Germinal center (tissue), 1 donor: ENCODE measurements around the gene TRIM7.
"Not testable (repeated sequence)": the region's sequence is repeated elsewhere in the genome, so short reads cannot be mapped to it uniquely, and the experiment has no call there.

Experiments
- DNase-seq: peaks from one replicate; pipeline ENCODE4 v3.0.0; 2012; ENCODE audit warnings: mixed read lengths, low spot score

The TRIM7 gene

GRCh38 chr5:181193656-181194055 lies 11.3 kb downstream of the TRIM7 start:
- no peak for DNase-seq

- no peak for DNase-seq
Observed at GRCh38 chr5:181192337-181193046, 12.5 kb downstream of the TRIM7 start.

DNA sequence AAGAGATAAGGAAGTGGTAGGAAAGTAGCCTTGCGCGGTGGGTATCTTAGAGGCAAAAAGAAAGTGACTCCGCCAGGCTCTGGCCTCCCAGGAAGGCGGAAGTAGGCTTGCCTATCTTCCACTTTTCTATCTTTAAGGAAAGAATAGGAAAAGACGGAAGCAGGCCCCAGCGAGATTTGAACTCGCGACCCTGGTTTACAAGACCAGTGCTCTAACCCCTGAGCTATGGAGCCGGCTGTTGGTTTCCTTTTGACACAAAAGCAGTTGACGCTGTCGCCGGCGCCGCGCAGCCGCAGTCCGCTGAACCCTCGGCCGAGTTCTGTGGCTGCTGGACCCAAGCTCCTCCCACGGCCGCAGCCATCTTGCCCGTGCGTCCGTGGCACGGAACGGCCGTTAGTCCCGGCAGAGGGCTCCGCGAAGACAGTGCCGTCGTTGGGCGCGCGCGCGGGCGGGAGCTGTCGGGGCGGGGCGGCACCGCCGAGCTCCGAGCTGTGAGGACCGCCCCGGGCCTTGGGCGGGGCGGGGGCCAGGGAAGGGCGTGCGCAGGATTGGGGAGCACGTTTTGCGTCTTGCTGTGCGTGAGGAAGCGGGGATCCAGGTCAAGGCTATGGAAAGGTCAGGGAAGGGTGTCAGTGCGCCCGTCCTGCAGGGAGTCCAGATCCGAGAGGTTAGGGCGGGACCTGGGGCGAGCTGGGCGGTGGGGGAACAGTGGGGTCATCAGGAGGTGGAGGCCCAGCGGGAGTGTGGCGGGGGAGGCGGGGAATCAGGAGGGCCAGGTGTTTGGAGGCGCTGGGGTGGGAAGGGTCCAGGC lies 13.3 kb downstream of the TRIM7 start:
- peak; percentile 89 for DNase-seq

DNA sequence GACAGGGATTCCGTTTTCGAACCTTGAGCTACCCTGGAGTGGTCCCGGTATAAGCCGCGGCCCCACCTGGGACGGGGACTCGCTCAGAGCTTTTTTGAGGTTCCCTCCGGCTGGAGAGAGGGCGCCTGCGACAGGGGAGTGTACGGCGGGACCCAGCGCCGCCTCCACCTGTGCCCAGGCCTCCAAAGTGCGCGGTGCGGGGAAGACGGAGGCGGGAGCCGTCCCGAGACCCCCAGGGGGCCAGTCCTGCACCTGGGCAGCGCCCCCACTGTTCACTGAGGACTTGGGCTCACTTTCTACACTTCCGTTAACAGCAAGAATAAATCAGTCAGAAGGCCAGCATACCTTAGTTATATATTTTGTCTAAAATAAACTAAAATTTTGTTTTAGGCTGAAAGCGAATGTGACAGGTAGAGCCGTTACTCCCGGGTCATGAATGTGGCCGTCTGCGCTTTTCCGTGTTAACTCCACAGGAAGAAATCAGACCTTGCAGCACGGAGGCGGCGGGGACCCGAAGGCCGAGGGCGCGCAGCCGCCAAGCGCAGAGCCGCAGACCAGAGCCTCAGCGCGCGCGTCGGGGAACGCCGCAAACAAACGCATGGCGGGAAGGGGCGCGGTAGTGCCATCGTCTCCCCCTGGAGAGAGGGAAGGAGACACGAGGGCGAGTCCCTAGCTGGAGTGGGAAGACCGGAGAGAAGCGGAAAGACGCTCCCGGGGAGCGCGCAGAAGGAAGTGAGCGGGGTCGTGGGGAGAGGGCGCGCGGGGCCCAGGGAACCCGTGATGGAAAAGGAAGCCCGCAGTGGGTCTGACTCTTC lies 14.1 kb downstream of the TRIM7 start:
- no peak for DNase-seq

- no peak for DNase-seq
Observed at GRCh38 chr5:181189962-181190710, 14.9 kb downstream of the TRIM7 start.

DNA sequence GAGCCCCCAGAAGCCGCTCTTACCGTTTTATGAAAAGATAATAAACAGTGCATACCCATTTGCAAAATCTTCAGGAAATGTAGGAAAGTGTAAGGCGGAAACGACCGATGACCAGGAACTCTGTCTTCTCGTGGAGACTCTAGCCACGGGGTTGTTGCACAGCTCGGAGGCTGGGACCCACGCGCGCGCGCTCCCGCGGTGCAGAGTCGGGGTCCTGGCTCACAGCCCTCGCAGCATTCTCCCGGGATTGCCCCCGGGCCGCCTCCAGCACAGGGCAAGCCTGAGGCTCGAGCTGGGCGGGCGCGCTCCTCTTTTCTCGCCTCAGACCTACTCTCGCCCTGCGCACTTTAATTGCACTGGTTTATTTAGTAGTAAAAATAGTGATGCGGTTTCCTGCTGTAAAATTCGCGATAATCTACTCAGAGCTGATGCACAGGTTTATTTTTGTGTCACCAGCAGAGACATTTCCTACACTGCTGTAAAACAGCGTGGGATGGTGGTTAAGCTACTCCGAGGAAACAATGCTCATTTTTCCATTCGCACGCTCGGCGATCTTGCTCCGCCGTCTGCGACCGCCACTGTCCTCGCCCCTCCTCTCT lies 15.5 kb downstream of the TRIM7 start:
- no peak for DNase-seq

DNA sequence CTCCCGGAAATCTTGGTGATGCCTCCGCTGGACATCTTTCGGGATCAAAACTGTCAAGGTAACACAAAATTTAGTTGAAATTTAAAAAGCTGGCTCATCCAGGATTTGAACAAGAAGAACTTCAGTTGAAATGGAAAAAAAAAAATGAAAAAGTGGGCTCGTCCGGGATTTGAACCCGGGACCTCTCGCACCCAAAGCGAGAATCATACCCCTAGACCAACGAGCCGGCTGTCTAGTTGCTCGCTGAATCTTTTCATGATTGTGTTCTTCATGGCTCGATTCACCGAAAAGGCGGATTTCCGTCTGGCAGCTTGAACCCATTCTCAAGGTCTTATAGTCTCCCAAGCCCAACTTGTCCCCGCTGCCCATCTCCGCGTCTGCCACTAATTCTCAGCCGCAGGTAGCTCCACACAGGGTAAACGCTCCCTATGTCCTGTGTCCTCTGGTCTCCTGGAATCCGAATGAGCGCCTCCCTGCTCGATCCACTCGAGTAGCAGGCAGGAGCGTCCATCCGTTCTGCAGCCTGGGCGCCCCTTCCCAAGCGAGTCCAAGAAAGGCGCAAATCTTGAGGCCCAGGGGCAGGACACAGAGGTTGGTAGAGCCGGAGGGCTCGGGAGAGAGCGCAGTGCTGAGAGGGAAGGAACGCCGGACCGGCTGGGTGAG lies 16.2 kb downstream of the TRIM7 start:
- DNase-seq, result no peak

DNA sequence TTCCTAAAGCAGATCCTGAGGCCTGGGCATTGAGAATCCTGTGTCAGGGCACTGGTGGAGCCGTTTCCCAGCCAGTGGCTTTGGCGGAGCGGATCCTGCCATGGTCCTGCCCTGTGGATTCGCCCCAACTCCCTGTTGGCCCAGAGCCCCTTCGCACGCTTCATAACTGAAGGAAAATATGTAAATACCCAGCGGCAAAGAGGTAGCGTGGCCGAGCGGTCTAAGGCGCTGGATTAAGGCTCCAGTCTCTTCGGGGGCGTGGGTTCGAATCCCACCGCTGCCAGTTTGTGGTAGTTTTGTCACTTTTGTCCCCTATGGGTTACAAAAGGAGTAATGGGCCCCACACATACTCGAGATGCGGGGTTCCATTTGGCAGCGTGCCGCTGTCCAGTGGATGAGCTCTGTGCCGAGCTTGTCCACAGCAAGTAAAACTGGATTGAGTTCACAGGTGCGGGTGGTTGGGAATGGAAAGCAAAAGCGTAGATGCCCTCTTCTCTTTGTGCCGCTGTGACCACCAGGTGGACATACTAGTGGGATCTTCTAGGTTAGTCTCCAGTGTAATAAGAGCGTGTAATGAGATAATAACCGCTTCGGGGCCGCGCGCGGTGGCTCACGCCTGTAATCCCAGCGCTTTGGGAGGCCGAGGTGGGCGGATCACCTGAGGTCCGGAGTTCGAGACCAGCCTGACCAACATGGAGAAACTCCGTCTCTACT lies 17.3 kb downstream of the TRIM7 start:
- DNase-seq, result no peak

DNA sequence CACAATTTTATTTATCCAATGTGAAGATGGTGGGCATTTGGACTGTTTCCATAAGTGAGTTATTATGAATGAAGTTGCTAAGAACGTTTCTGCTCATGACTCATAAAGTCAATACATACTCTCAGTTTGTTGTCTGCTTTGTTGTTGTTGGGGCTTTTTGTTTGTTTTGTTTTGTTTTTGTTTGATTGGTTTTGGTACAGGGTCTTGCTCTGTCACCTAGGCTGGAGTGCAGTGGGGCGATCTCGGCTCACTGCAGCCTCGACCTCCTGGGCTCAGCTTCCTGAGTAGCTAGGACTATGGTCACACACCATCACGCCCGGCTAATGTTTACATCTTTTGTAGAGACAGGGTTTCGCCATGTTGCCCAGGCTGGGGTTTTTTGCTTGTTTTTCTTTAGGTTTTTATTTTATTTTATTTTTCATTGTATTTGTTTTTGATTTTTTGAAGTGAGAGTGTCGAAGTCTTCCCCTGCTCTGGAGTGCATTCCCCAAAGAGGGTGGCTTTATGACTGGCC lies 18.0 kb downstream of the TRIM7 start:
- DNase-seq, result no peak

DNA sequence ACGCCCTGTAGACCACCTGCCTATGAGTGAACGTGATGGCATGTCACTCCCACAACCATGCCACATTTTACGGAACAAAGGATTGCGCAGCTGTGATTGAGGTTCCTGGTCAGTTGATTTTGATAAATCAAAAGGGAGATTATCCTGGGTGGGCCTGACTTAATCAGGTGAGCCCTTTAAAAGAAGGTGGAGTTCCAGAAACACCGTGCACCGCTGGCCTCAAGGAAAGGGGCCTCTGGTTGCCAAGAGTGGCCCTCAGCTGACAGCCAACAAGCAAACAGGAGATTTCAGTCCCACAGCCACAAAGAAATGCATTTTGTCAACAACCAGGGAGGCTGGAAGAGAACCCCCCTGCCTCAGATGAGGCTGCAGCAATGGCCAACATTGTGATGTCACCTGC lies 19.0 kb downstream of the TRIM7 start:
- no peak for DNase-seq

- no peak for DNase-seq
Observed at GRCh38 chr5:181185560-181185959, 19.4 kb downstream of the TRIM7 start.

GRCh38 chr5:181184845-181185216 lies 20.2 kb downstream of the TRIM7 start:
- DNase-seq, result no peak

DNA sequence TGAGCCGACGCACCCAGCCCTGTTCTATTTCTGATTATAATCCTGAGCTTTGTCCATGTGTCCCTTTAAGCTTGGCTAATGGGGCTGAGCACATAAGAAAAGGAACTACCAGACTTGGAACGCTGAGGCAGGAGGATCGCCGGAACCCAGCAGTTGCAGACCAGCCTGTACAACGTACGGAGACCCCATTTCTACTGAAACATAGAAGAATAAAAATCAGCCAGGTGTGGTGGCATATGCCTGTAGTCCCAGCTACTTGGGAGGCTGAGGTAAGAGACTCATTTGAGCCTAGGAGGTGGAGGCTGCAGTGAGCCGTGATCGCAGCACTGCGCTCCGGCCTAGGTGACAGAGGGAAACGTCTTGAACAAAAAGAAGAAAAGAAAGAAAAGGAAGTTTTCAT lies 22.3 kb downstream of the TRIM7 start:
- no peak for DNase-seq

- no peak for DNase-seq
Observed at GRCh38 chr5:181181650-181182565, 23.1 kb downstream of the TRIM7 start.

- DNase-seq, result not testable (repeated sequence)
Observed at GRCh38 chr5:181177559-181177958, 27.4 kb downstream of the TRIM7 start.

- no peak for DNase-seq
Observed at GRCh38 chr5:181176254-181176952, 28.6 kb downstream of the TRIM7 start.

GRCh38 chr5:181173420-181174342 lies 31.3 kb downstream of the TRIM7 start:
- no peak for DNase-seq
